Measurements from ENCODE around the gene GPR137.
"Not testable (repeated sequence)": the region's sequence is repeated elsewhere in the genome, so short reads cannot be mapped to it uniquely, and the experiment has no call there.

GPR137 gene, protein sequence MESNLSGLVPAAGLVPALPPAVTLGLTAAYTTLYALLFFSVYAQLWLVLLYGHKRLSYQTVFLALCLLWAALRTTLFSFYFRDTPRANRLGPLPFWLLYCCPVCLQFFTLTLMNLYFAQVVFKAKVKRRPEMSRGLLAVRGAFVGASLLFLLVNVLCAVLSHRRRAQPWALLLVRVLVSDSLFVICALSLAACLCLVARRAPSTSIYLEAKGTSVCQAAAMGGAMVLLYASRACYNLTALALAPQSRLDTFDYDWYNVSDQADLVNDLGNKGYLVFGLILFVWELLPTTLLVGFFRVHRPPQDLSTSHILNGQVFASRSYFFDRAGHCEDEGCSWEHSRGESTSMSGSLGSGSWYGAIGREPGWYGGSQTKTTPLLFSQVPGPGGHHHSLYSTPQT

DNA sequence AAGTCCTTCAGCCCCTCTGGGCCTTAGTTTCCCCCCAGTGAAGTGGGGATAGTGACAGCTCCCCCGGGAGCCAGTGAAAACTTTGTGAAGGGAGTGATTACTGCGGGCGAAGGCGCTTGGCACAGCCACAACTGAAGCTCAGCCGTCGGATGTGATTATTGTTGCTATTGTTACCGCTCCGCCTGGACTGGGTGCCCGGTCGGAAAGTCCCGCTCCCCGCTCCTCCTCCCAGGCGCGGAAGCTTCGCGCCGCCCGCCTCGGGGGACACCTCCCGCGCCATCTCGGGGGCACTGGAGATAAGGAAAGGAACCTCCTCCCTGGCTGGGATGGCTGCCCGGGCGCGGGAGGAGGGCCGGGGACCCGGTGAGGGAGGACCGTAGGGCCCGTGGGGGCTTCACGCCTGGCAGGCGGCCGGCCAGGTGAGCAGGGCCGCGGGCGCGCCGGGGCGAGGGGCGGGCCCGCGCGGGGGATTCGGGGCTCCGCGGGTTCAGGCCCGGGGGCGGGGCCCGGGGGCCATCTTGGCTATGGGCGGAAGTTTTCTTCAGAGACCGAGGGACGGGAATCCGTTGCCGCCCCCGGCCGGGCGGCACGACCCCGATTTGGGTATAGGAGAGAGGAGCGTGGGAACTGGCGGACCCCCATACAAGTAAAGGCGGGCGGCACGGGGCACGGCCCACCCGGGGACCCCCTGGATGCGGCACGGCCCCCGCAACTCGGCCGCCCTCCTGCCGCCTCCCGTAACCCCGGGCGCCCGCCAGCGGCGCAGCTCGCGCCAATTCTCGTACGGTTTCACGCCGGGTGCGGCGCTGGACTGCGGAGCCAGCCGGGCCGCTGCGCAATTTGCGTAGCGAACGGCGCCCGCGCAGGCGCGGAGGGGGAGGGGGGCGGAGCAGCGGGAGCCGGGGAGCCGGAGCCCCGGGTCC lies at the start of gene GPR137:
GPR137 (plus strand) TSS at position 887 of the 923 bp plus-strand sequence. CDS start 677 bp downstream, outside the sequence.
- peak; percentile 76 for DNase-seq (ENCODE audit: low read depth)

DNA sequence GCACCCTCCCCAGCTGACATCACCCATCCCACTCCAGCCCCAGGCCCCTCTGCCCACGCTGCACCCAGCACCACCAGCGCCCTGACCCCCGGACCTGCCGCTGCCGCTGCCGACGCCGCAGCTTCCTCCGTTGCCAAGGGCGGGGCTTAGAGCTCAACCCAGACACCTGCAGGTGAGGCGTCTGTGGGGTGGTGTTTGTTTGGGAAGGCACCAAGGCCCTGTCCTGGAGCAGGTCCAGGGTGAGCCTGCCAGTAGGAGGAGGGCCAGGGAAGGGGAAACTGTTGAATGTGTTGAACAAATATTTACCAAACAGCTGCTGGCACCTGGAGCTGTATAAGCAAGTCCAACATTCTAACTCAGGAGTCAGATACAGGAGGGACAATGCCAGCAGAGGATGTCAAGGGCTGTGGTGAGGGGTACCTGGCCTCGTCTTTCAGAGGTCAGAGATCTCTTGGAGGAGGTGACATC lies 48.1 kb upstream of the GPR137 start:
- no peak for DNase-seq (ENCODE audit: low read depth)

DNA sequence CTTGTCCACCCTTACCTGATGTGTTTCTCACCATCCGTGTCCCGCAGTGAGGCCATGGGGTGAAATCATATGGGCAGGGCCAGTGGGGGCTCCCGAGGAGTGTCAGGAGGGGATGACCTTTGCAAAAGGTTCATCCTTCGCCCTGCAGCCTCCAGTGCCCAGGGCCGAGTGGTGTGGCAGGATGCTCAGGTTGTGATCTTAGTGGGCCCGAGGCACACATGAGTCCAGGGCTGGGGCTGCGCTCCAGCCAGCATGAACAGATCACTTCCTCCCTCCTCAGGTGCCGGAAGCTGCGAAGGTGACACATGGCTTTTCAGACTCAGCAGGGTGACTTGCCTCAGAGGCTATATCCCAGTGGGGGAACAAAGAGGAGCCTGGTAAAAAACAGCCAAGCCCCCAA lies 47.6 kb upstream of the GPR137 start:
- no peak for DNase-seq (ENCODE audit: low read depth)

DNA sequence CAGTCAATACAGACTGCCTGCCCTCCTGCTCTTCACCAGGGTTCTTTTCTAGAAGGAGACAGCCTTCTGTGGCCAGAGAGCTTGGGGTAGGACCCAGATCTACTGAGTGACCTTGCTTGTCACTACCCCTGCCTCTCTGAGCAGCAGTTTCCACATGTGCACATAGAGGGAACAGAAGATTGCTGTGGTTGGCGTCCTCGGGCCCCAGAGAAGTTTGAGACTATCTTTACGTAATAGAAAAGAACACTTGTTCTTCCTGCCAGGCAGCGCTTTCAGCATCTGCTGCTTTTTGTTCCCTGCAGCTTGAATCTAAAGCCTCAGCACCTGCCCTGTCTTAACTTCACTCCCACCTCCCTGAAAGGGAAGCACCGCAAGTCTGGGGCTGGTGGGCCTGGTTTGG lies 46.6 kb upstream of the GPR137 start:
- DNase-seq (ENCODE audit: low read depth), result no peak

DNA sequence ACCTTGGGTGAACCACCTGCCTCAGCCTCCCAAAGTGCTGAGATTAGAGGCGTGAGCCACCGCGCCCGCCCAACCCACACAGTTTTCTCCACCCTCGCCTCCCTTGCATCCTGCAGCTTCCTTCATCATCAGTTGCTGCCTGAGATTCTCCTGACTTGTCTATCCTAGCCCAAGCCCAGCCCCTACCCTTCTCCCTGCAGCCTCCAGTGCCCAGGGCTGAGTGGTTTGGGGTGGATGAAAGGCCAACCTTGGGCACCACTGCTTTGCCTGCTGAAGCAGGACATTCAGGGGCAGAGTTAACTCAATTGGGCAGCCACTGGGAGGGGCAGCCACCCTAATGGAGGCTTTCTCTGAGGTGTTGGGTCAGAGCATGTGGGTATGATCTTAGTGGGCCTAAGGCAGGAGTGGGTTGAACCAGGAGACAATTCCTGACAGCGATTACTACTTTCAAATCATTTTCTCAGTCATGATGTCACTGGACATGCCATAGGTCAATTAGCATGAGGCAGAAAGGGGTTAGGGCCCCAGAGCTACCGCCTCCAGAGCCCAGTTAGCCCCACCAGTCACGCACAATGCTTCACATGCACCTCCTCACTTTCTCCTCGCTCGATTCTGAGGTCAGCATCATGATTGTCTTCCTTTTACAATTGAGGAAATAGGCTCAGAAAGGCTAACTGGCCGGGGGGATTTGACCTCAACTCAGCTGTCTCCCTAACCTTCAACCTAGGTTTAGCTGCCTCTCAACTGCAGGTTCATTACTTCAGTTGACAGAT lies 45.8 kb upstream of the GPR137 start:
- DNase-seq (ENCODE audit: low read depth), result no peak

DNA sequence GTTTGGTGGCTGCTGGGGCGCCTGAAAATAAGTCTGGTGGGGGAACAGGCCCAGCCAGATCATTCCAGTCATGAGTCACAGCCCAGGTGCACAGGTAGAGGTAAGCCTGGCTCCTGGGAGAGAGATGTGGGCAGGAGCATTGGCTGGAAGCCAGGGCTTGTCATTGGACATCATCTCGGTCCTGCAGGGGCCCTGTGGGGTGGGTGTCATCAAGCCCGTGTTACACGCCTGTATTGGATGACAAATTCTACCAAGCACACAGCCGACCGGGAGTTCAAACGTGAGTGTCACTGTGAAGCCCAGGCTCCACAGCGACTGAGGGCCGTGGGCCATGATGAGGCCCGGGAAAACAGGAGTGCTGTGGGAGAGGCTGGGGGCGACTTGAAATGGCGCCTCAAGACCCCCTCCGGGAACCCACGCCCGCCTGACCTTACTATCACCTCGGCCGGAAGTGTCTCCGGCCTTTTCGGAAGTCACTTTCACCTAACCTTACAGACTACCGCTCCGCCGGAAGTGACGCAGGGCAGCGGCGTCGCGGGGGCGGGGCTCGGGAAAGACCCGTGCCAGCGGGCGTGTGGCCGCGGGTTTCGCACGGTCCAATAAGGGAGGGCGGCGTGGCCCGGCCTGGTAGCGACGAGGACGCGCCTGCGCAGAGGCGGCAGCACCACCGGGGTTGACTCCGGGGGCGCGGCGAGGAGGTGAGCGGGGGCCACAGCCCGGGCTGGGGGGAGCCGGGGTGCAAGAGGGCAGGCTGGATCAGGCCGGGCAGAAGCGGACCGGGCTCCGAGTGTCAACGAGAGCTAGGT lies 45.0 kb upstream of the GPR137 start, which contains the start of gene FKBP2:
FKBP2 (plus strand) TSS at position 661 of the 806 bp plus-strand sequence. CDS start 1,293 bp downstream, outside the sequence.
- peak; percentile 97 for DNase-seq (ENCODE audit: low read depth)

DNA sequence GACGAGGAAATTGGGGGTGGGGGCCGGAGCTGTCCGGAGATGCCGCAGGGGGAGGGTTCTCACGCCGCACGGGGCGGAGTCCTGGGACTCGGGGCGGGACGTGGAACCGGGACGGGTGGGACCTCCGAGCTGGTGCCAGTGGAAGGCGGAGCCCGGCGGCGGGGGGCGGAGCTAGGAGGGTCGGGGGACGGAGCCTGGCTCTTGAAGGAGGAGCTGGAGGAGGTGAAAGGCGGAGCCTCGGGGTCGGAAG lies 44.5 kb upstream of the GPR137 start:
- peak; percentile 99 for DNase-seq (ENCODE audit: low read depth)

DNA sequence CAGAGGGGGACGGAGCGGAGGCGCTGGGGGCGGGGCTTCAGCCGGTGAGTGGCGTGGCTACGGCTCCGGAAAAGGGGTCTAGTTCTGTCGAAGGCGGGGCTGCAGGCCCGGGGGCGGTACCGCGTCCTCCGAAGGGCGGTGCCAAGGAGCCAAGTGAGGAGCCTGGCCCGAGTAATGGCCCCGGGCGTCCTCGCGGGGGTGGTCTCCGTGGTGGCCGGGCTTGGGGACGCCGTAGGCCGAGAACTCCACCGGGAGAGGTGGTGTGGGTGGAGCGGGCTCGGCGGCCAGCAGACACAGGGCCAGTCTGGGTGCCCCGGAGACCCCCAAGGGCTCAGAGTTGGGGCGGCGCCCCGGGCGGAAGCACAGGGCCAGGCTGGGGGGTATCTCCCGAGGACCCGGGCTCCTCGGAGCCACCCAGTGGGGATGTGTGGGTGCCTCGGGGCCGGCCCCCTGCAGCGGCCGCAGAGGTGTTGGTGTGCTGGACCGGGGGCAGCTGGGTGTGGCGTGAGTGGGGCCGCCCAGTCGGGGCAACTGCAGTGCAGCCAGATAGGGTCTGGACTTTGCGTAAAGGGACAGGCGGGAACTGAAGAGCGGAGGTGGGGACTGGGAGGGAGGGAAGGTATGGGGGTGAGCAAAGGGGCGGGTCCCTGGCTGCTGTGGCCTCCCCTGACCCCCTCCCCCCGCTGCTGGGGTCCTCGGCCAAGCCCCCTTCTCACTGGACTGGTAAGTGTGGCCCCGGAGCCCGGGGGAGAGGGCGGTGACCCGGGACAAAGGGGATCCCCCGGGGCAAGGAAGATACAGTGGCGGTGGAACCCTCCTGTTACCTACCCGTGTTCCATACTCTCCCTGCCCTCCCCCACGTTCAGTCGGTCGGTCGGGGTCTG lies 43.9 kb upstream of the GPR137 start:
- DNase-seq (ENCODE audit: low read depth), result peak; percentile 57

DNA sequence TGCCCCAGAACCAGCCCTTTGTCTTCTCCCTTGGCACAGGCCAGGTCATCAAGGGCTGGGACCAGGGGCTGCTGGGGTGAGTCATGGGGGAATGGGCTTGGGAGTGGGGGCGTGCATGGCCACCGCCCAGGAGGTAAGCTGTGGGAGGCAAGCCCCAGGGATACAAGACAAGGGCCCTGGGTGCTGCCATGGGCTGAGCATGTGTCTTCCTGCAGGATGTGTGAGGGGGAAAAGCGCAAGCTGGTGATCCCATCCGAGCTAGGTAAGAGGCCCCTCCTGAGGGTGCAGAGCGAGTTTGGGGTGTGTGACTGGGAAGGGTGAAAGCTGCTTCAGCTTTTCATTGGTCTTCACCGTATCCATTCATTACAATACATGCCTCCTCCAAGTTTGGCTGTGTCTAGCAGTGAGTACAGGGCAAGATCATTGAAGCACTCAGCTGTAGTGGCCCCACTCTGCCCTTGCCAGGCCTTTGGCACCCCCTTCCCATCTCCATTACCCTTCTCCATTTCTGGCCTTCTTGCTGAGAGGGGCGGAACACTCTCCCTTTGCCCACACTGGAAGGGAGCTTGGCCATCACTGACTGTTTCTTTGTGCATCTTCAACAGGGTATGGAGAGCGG lies 42.3 kb upstream of the GPR137 start:
- no peak for DNase-seq (ENCODE audit: low read depth)

DNA sequence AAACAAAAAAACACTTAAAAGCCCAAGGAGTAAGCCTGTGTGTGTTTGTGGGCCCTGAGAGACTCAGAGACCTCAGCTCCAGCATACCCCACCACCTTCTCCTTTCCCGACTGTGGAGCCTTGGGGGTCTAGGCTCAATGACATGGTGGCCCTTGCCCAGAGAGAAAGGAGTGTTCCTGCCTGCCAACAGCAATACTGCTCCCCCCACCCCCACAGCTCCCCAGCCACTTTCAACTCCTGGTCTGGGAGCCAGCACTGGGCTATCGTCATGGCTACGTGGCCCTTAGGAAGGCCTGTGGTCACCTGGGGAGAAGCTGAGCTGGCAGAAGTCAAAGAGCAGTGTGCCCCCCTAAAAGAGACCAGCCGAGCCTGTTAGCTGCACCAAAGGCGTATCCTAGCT lies 41.5 kb upstream of the GPR137 start:
- no peak for DNase-seq (ENCODE audit: low read depth)

DNA sequence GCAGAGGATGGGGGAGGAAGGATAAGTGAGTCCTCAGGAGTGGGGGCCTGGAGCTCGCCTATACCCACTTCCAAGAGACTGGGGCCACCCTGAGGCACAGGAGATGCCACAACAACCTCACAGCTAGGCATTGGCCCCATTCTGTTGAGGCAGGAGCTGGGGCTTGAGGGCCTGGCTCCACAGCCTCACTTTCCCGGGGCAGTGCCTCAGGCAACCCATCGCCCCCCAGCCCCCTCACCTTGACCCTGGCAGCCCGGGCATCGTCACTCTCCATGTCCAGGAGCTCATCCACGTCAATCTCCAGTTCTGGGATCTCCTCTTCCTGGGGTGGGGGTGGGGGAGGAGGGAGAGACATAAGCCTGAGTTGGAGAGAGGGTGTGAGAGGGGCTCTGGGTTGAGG lies 40.7 kb upstream of the GPR137 start:
- no peak for DNase-seq (ENCODE audit: low read depth)

DNA sequence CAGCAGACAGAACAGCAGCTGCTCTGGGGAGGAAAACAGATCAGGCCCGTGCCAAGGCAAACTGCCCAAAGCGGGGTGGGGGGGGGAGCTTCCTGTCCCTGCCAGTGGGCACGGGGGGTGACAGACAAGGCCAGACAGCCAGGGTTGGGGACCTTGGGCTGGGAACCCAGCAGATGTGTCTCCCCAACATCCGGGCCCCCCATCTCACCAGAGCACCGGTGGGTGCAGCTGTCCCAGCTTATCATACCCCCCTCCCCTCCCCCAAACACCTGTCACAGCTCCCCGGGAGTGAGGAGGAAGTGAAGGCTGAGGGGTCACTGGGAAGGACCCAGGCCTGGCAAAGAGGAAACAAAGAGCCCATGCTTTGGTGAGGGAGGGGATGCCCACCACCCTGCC lies 40.2 kb upstream of the GPR137 start:
- DNase-seq (ENCODE audit: low read depth), result peak; percentile 44

DNA sequence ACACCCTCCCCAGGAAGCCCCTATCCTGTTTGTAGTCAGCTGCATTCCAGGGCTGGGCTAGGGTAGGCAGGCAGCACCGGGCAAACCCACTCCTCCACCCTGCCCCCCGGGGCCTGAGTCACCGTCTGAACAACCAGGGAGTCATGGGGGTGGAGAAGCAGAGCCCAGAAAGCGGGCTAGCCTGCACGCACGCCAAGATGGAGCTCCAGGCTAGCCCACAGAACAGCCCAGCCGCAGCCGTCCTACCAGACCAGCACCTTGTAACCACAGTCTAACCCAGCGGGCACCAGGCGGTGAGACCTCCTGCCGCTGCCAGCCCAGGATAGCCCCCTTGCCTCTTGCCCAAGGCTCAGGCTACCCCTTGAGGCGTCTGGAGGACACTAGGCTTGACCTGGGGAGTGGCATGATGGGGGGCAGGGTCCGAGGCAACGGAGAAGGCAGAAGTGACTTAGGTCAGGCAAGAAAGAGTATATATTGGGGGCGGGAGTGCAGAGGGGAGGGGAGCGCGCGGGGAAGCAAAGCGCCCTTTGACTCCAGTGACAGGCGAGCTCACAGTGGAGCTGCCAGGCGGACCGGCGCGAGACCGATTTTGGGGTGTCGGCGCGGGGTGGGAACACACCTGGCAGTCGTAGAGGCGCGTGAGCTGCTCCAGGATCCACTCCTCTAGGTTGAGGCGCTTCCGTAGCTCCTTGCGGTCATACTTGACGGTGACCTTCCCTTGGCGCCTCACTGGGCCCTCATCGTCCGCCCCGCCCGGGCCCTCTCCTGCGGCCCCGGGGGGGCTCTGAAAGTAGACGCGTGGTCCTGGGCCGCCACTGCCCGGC lies 39.6 kb upstream of the GPR137 start:
- DNase-seq (ENCODE audit: low read depth), result peak; percentile 95

DNA sequence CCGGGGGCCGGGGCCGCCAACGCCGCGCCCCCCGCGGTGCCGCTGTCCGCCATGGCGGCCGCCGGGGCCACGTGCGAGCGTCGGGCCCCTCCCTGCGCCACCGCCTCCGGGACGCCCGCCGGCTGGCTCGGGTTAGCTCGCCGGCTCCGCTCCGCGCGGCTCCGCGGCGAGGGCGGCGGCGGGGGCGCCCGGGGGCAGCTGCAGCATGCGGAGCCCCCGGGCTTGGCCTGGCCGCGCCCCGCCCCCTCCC lies 39.1 kb upstream of the GPR137 start:
- DNase-seq (ENCODE audit: low read depth), result not testable (repeated sequence)

DNA sequence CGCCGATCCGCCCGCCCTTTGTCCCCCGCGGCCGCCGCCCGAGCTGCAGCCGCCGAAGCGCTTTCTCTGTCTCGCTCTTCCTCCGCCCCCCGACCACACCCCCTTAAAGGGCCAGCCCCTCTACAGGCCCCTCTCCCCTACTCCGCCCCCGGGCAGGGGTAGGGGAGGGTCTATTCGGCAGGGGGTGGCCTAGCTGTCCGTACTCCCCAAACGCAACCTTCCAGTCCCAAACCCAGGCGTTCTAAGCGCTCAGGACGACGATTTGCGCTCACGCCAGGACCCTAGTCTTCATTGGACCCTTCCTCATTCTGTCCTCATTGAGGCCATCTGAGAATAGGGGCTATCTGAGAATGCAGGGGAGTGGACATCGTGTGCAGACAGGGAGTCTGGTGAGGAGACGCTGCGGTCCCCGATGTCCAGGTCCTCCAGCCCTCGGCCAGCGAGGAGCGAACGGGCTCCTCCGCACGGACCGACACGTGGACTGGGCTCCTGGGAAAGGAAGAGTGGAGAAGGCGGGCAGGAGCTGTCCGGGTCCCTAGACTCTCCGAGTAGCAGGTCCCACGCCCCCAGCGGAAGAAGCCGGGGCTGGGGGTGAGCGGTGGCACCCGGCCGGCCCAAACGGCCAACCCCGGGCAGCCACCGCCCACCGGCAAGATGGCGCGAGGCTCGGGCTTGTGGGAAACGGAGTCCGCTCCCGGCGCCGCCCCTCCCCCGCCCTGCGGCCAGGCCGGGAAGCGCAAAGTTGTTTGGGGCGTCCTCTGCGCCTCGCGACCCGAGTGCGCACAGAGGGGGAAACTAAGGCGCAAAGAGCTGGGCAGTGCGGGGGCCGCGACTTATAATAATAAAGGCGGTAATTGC lies 38.5 kb upstream of the GPR137 start, which contains the start of gene PPP1R14B:
PPP1R14B (minus strand) TSS at position 73 of the 858 bp plus-strand sequence. CDS start 270 bp downstream, outside the sequence.
- peak; percentile 90 for DNase-seq (ENCODE audit: low read depth)

DNA sequence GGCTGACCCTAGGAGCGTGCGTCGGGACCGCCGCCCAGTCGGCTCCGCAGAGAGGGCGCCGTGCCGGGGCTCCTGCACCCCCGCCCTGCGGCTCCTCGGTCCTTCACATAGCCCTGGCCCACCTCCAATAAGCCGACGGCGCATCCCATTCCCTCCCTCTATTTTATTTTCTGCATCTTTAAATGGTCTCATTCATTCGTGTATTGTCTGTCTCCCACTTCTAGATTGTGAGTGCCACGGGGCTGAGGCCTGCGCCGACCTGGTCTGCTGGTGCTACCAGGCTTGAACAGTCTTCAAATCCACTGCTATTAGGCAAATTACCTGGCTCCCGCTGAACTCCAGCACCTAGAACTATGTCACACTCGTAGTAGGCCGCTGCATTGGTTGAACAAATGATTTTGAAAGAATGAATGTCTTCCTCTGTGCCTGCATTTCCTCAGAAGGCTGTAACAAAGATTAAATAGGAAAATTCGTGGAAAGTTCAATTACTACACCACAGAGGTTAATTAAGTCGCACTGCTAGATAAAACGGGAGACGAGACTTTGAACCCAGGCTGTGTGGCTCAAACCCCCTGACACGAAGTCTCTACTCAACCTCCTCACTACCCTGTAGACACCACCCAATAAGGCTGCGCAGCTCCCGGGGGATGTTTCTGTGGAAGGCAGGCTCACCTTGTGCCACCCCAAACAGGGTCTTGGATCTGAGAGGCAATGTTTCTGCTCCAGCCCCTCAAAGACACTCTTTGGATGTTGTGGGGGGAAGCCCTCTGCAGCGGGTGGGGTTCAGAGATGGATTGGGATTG lies 37.7 kb upstream of the GPR137 start:
- DNase-seq (ENCODE audit: low read depth), result no peak

DNA sequence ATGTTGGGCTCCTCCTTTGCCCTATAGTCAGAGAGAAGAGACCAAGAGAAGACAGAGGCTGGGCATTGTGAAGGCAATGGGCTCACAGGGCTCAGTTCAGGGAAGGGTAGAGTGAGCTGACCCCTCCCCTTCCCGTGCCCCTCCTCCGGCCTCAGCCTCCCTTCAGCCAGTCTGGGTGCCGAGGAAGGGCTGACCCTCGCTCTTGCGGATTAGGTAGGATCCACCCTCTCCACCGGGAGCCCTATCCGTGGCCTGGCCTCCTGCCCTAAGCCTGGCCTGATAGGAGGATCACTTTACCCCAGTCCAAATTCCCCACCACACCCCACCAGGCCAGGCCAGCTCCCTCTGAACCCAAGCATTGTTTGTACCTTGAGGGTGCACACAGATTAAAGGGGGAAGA lies 37.1 kb upstream of the GPR137 start:
- no peak for DNase-seq (ENCODE audit: low read depth)

All from EH (cell line).